Lung (tissue), 12 donors: Measurements from ENCODE around the gene GTF2IRD1. TPM values are rescaled to one million over a fixed set of nuclear protein-coding genes. Genes with fewer than 3 reads are reported as not detected.

Experiments
- ATAC-seq: fragments of 200-7000 bp; cut with Tn5 transposase; one replicate; pipeline ENCODE4 v1.9.1; 2020; ENCODE audit warnings: moderate number of reproducible peaks; ENCODE audit not compliant: insufficient read depth, low FRiP score
- DNase-seq, 3 donors: peaks; one replicate each; pipeline ENCODE4 v3.0.0-alpha.2; 2013 to 2017
- H3K27ac ChIP-seq, 2 donors: one replicate each; pipeline ENCODE4 v1.5.1; 2013; ENCODE audit warnings: mild to moderate bottlenecking in 2 of 2, moderate library complexity in 2 of 2, control low read depth in 1 of 2, inconsistent platforms in 1 of 2, low read depth in 1 of 2, low read length in 1 of 2
- H3K27me3 ChIP-seq, 3 donors: one replicate each; pipeline ENCODE4 v1.5.1; 2013; ENCODE audit warnings: low read length in 2 of 3; ENCODE audit not compliant: control insufficient read depth in 3 of 3, insufficient read depth in 3 of 3
- H3K36me3 ChIP-seq, 4 donors: one replicate each; pipeline ENCODE4 v1.5.1; 2013; ENCODE audit warnings: low read length in 4 of 4, mild to moderate bottlenecking in 1 of 4, moderate library complexity in 1 of 4; ENCODE audit not compliant: control insufficient read depth in 4 of 4, insufficient read depth in 4 of 4
- H3K4me1 ChIP-seq, 5 donors: one replicate each; pipeline ENCODE4 v1.5.1; 2013; ENCODE audit warnings: low read length in 5 of 5, mild to moderate bottlenecking in 2 of 5, moderate library complexity in 1 of 5; ENCODE audit not compliant: control insufficient read depth in 5 of 5, insufficient read depth in 5 of 5
- H3K4me3 ChIP-seq: one replicate; pipeline ENCODE4 v1.5.1; 2013; ENCODE audit warnings: mild to moderate bottlenecking, control low read depth, moderate library complexity
- H3K9ac ChIP-seq, 2 donors: one replicate each; pipeline ENCODE4 v1.5.1; 2013; ENCODE audit warnings: low read length in 2 of 2, control low read depth in 1 of 2; ENCODE audit not compliant: insufficient read depth in 1 of 2
- H3K9me3 ChIP-seq, 4 donors: one replicate each; pipeline ENCODE4 v1.5.1; 2013; ENCODE audit warnings: low read length in 3 of 4, mild to moderate bottlenecking in 1 of 4, moderate library complexity in 1 of 4; ENCODE audit not compliant: control insufficient read depth in 4 of 4, insufficient read depth in 3 of 4
- WGBS, 2 donors: extraction: QIAGEN DNeasy Blood & Tissue Kit; methylation state at CpG; one replicate each; pipeline ENCODE4 v1.1.7; 2013; 5-methylcytosine and 5-hydroxymethylcytosine counted together
- polyA plus RNA-seq, 2 donors: library from polyadenylated mRNA; stranded (reverse); fragments of 200-250 nt; gene quantifications; one replicate each; pipeline ENCODE4 v1.2.1, GENCODE V29; 2013
- total RNA-seq, 2 donors: library from RNA; depleted of rRNA in 1 of 2; stranded (reverse); fragments of >200 nt in 1 of 2; gene quantifications; one replicate each; pipeline ENCODE4 v1.2.1, GENCODE V29; 2014 to 2021
- TF ChIP-seq, protein P1 (sequence below): IDR thresholded peaks from 2 replicates; pipeline ENCODE4 v1.5.1; 2012; ENCODE audit warnings: mild to moderate bottlenecking; ENCODE audit errors: control extremely low read depth, extremely low read depth
- donor health status: control.
- donor health status: control.
- donor health status: Bipolar disorder and iron deficiency.
- donor health status: healthy.
- donor health status: DM: yes; HTN: yes; CAD: no.

GTF2IRD1 gene
- total and polyA plus RNA-seq, 4 donors, result 9.3 to 24.1 (median 17.2) TPM

GRCh38 chr7:74455291-74455804 lies 1.6 kb downstream of the GTF2IRD1 start:
- H3K9me3 ChIP-seq, result no peaks in the 10 kb centered on the region
- H3K4me3 ChIP-seq, result no peak overlapping the region
- ATAC-seq (no peak), DNase-seq (no peak)
- 68 to 71% methylated on average over 13 of the region's 13 CpGs for WGBS, 2 donors
- H3K36me3 ChIP-seq, result no peaks in the 10 kb centered on the region
- H3K4me1 ChIP-seq, result peaks cover 0 to 24% (median 8%) of the 10 kb centered on the region in 5 donors
- peak overlapping the region; percentile 76 to 95 for H3K27ac ChIP-seq
- no peaks in the 10 kb centered on the region for H3K27me3 ChIP-seq
- TF ChIP-seq, protein P1, sequence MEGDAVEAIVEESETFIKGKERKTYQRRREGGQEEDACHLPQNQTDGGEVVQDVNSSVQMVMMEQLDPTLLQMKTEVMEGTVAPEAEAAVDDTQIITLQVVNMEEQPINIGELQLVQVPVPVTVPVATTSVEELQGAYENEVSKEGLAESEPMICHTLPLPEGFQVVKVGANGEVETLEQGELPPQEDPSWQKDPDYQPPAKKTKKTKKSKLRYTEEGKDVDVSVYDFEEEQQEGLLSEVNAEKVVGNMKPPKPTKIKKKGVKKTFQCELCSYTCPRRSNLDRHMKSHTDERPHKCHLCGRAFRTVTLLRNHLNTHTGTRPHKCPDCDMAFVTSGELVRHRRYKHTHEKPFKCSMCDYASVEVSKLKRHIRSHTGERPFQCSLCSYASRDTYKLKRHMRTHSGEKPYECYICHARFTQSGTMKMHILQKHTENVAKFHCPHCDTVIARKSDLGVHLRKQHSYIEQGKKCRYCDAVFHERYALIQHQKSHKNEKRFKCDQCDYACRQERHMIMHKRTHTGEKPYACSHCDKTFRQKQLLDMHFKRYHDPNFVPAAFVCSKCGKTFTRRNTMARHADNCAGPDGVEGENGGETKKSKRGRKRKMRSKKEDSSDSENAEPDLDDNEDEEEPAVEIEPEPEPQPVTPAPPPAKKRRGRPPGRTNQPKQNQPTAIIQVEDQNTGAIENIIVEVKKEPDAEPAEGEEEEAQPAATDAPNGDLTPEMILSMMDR, result no peak
- no peak overlapping the region for H3K9ac ChIP-seq

DNA sequence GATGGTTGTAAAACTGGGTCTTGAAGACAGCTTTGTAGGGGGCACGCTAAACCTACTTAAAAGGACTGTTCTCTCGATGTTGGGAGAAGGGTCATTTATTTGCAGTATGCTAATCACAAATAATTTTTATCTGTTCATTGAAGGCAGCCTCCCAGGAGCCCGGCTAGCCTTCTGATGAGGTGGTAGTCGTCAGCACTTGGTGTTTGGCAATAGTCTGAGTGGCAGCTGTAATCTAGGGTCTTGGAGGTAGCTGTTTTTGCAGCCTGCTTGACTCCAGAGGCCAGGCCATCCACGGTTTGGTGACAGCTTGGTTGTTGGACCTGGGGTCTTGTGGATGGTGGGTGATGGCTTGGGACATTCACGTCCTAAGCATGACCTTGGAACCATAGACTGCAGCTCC lies 2.2 kb downstream of the GTF2IRD1 start:
- WGBS, 2 donors, result 66 to 68% methylated on average over 6 of the region's 6 CpGs
- Histone ChIP-seq H3K36me3 (no peaks in the 10 kb centered on the region), H3K4me1 (peaks cover 0 to 24% (median 8%) of the 10 kb centered on the region in 5 donors), H3K9me3 (no peaks in the 10 kb centered on the region), H3K4me3 (no peak overlapping the region), H3K27me3 (no peaks in the 10 kb centered on the region), H3K27ac (peak overlapping the region; percentile 76 to 95), H3K9ac (no peak overlapping the region)
- TF ChIP-seq, protein P1, result no peak
- ATAC-seq, result no peak
- peak; percentile 41 to 61 (median 47) for DNase-seq

GRCh38 chr7:74457007-74457406 lies 3.3 kb downstream of the GTF2IRD1 start:
- DNase-seq (no peak), ATAC-seq (no peak)
- Histone ChIP-seq H3K4me3 (no peak overlapping the region), H3K36me3 (no peaks in the 10 kb centered on the region), H3K27me3 (no peaks in the 10 kb centered on the region), H3K9ac (no peak overlapping the region), H3K9me3 (no peaks in the 10 kb centered on the region), H3K27ac (peak overlapping the region in 1 of 2 donors; percentile 47), H3K4me1 (peaks cover 0 to 24% (median 8%) of the 10 kb centered on the region in 5 donors)
- TF ChIP-seq, protein P1, result no peak
- WGBS, 2 donors, result 82% methylated on average over 5 of the region's 5 CpGs
